ENCODE data around the gene ZNF664.

GRCh38 chr12:123995023-123995748 lies 22.2 kb downstream of the ZNF664 start:
- TF ChIP-seq CTCF (IDR thresholded peaks at IDR 0.05; ENCODE audit: low read depth, low read length, poor library complexity, severe bottlenecking) (no peak), EZH2phosphoT487 (IDR thresholded peaks at IDR 0.05; ENCODE audit: borderline replicate concordance, low read length) (no peak)

Measured in DOHH2 (cell line).